ENCODE results near the gene DIPK2A. TPM values are rescaled to one million over a fixed set of nuclear protein-coding genes. Genes with fewer than 3 reads are reported as not detected.

The DIPK2A gene
- total and polyA plus RNA-seq, 2 of the 13 experiments (the other 11 are each of a cell fraction or from before 2014, with no cell fraction given), result 5.8 to 8.0 TPM

- TF ChIP-seq GTF2F1 (IDR thresholded peaks at IDR 0.05; ENCODE audit: low read length), result no peak
- no peak for TF ChIP-seq GTF3A (CRISPR knock-in tag; conservative IDR thresholded peaks at IDR 0.05)
- TF ChIP-seq, protein P1, sequence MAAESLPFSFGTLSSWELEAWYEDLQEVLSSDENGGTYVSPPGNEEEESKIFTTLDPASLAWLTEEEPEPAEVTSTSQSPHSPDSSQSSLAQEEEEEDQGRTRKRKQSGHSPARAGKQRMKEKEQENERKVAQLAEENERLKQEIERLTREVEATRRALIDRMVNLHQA (CRISPR knock-in tag; IDR thresholded peaks at IDR 0.05), result no peak
Measured at GRCh38 chr3:144003051-144003450, 31.4 kb downstream of the DIPK2A start (continued).

- intact Hi-C loops (cut with micrococcal nuclease; ENCODE audit: unreplicated experiment) (no loop called here), in situ Hi-C loops (cut with HindIII; ENCODE audit: extremely low pct_ligation_motif_present, low pct_unique_long_range_greater_than_20kb) (no loop called here)
- no peaks in the 10 kb centered on the region for H3K27me3 ChIP-seq (ENCODE audit: control insufficient read depth in 1 of 2, insufficient read depth in 2 of 2, low read length in 2 of 2)
- H2AFZ ChIP-seq (ENCODE audit: low read length), result no peak overlapping the region
- ChIA-PET CTCF (ENCODE audit: low intra/inter-chr PET ratio, low total read pairs) (no interaction called here), POLR2A (no interaction called here)
- 59% methylated on average over 4 of the region's 4 CpGs for WGBS (ENCODE audit: low lambda C conversion rate)
- no peak for TF ChIP-seq ZNF720 (CRISPR knock-in tag; IDR thresholded peaks at IDR 0.05)
- no peak for TF ChIP-seq RBM39 (IDR thresholded peaks at IDR 0.05; ENCODE audit: low read depth, low read length, poor library complexity, severe bottlenecking)
- TF ChIP-seq ZNF83 (CRISPR knock-in tag; IDR thresholded peaks at IDR 0.05; ENCODE audit: borderline replicate concordance), result no peak
- TF ChIP-seq ZKSCAN8 (CRISPR knock-in tag; IDR thresholded peaks at IDR 0.05; ENCODE audit: borderline replicate concordance), result no peak
- no peak for TF ChIP-seq HBP1 (CRISPR knock-in tag; IDR thresholded peaks at IDR 0.05; ENCODE audit: low read depth)
- no peak for TF ChIP-seq ZMAT5 (CRISPR knock-in tag; IDR thresholded peaks at IDR 0.05; ENCODE audit: borderline replicate concordance, low read depth)
- TF ChIP-seq CSRNP1 (CRISPR knock-in tag; IDR thresholded peaks at IDR 0.05), result no peak
- no peaks in the 10 kb centered on the region for H4K20me1 ChIP-seq (ENCODE audit: insufficient read depth, low read length)
- no peak for DNase-seq (ENCODE audit: low spot score)
- BruUV-seq (replicated peaks), result no TSS peak
- ATAC-seq, result no peak
- H3K79me2 ChIP-seq (ENCODE audit: insufficient read depth, low read length), result no peaks in the 10 kb centered on the region
- no peak overlapping the region for H3K4me3 ChIP-seq (replicated peaks in 1 of 3; ENCODE audit: insufficient read depth in 1 of 3, low read depth in 2 of 3, low read length in 3 of 3)
- H3K9me3 ChIP-seq (ENCODE audit: low read length), result no peaks in the 10 kb centered on the region
- H3K36me3 ChIP-seq (replicated peaks in 1 of 2; ENCODE audit: control insufficient read depth in 1 of 2, insufficient read depth in 2 of 2, low read length in 2 of 2), result no peaks in the 10 kb centered on the region
- FAIRE-seq, result no peak
- no peak overlapping the region for H3K4me2 ChIP-seq (ENCODE audit: low read depth, low read length)
- H3K9ac ChIP-seq (ENCODE audit: insufficient read depth, low read depth, low read length), result no peak overlapping the region
- no peak overlapping the region for H3K27ac ChIP-seq (ENCODE audit: extremely low read length, insufficient read depth, low read length)
- no peaks in the 10 kb centered on the region for H3K4me1 ChIP-seq (ENCODE audit: insufficient read depth, low read length)
Measured at GRCh38 chr3:144010371-144010770, 38.7 kb downstream of the DIPK2A start.

Data from HepG2 (cell line).